ENCODE results near the gene NUB1.

- TF ChIP-seq EZH2 (IDR thresholded peaks at IDR 0.05; ENCODE audit: insufficient read depth, low read length) (no peak), CTCF (IDR thresholded peaks at IDR 0.05; ENCODE audit: insufficient read depth, low read depth, low read length) (no peak)
Observed at GRCh38 chr7:151415375-151416105, 73.9 kb downstream of the NUB1 start.

Measured in astrocyte (in vitro differentiated cells and primary cell).